Spleen (tissue), 7 donors: ENCODE results near the gene NPC1L1.

Experiments
- CTCF ChIP-seq, 11 experiments: fragments of 200-600 bp in 7 of 11; fragments of 450-650 bp in 4 of 11; sonication (generic) in 4 of 11; IDR thresholded peaks in 8 of 11; conservative IDR thresholded peaks in 3 of 11; 1 replicate in 7 of 11; 2 replicates in 4 of 11; pipeline versions ENCODE4 v1.4.0 to v1.8.0; 2016 to 2021; ENCODE audit warnings: antibody characterized with exemption in 11 of 11, inconsistent platforms in 4 of 11, mild to moderate bottlenecking in 1 of 11
- POLR2A ChIP-seq, 3 donors: fragments of 450-650 bp; IDR thresholded peaks; one replicate each; pipeline ENCODE4 v1.5.1; 2017; ENCODE audit warnings: antibody characterized with exemption in 3 of 3, mild to moderate bottlenecking in 1 of 3
- POLR2AphosphoS5 ChIP-seq, 3 donors: sonication (generic); formaldehyde crosslinking; IDR thresholded peaks; one replicate each; pipeline ENCODE4 v1.5.1; 2017; ENCODE audit warnings: antibody characterized with exemption in 3 of 3
- donor health status: DM: no; HTN: no; CAD: no; lungs with moderate emphysema.
- donor health status: DM: no; HTN: no; CAD: no.
- donor health status: DM: no; HTN: no; CAD: no.

DNA sequence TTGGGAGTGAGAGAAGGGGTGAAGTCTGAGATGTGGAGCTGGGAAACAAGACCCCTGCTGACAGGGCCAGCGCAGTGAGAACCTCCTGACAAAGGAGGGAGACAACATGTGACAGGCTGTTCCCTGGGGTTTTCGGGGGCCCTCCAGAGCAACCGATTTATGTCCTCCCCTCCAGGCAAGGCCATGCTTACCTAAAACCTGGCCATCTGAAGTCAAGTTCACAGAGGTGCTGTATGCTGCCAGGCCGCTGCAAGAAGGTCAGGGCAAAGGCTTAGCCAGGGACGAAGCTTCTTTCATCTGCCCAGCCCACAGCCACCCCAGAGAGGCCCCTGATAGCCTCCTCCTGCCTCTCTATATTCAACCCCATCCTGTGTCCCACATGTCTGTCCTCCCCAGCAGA is 20.6 kb downstream of the NPC1L1 start:
- TF ChIP-seq POLR2A (IDR thresholded peaks at IDR 0.05): no peak
- TF ChIP-seq CTCF (IDR thresholded peaks at IDR 0.05 in 8 of 11, conservative IDR thresholded peaks at IDR 0.05 in 3 of 11): no peak
- no peak for TF ChIP-seq POLR2AphosphoS5 (IDR thresholded peaks at IDR 0.05)
